SK-N-SH (cell line): Measurements from ENCODE around the gene NLRC5.

Source experiments
- CHD2 ChIP-seq: fragments of 150-350 bp; IDR thresholded peaks from 2 replicates; pipeline ENCODE4 v1.6.1; 2018; ENCODE audit warnings: low read length; ENCODE audit not compliant: partially characterized antibody
- CTCF ChIP-seq: fragments of 200-600 bp; sonication (generic); IDR thresholded peaks from 2 replicates; pipeline ENCODE4 v1.6.1; 2017; ENCODE audit warnings: antibody characterized with exemption, mild to moderate bottlenecking, moderate library complexity
- EP300 ChIP-seq, 2 experiments: IDR thresholded peaks; 2 replicates each; pipeline versions ENCODE4 v1.4.0 to v1.6.1; 2012; ENCODE audit warnings: borderline replicate concordance in 1 of 2, low read depth in 1 of 2, low read length in 1 of 2
- EZH2phosphoT487 ChIP-seq: fragments of 200-600 bp; sonication (generic); IDR thresholded peaks from 2 replicates; pipeline ENCODE4 v1.6.1; 2017; ENCODE audit warnings: low read depth, mixed run types, mild to moderate bottlenecking, antibody characterized with exemption, moderate library complexity, borderline replicate concordance
- GABPA ChIP-seq: IDR thresholded peaks from 2 replicates; pipeline ENCODE4 v1.4.0; 2012; ENCODE audit warnings: low read depth, mild to moderate bottlenecking
- MXI1 ChIP-seq: IDR thresholded peaks from 2 replicates; pipeline ENCODE4 v1.6.1; 2012; ENCODE audit warnings: mild to moderate bottlenecking, low read depth, low read length, improper control_type of control experiment
- POLR2AphosphoS5 ChIP-seq: IDR thresholded peaks from 2 replicates; pipeline ENCODE4 v1.6.1; 2012; ENCODE audit warnings: low read depth, low read length
- RCOR1 ChIP-seq: fragments of 150-350 bp; IDR thresholded peaks from 2 replicates; pipeline ENCODE4 v1.6.1; 2017; ENCODE audit warnings: antibody characterized with exemption, low read length
- RXRA ChIP-seq: IDR thresholded peaks from 2 replicates; pipeline ENCODE4 v1.4.0; 2012; ENCODE audit warnings: low read depth, mild to moderate bottlenecking, borderline replicate concordance
- TEAD4 ChIP-seq: IDR thresholded peaks from 2 replicates; pipeline ENCODE4 v1.4.0; 2012; ENCODE audit warnings: mild to moderate bottlenecking, borderline replicate concordance; ENCODE audit not compliant: insufficient read depth
- USF2 ChIP-seq: fragments of 150-350 bp; IDR thresholded peaks from 2 replicates; pipeline ENCODE4 v1.6.1; 2017; ENCODE audit warnings: antibody characterized with exemption, low read length, low read depth, borderline replicate concordance
- YY1 ChIP-seq: IDR thresholded peaks from 2 replicates; pipeline ENCODE4 v1.4.0; 2012; ENCODE audit warnings: low read depth, mild to moderate bottlenecking
- TF ChIP-seq, protein P1 (sequence below): IDR thresholded peaks from 2 replicates; pipeline ENCODE4 v1.6.1; 2012; ENCODE audit warnings: mild to moderate bottlenecking, low read depth, low read length, moderate library complexity

DNA sequence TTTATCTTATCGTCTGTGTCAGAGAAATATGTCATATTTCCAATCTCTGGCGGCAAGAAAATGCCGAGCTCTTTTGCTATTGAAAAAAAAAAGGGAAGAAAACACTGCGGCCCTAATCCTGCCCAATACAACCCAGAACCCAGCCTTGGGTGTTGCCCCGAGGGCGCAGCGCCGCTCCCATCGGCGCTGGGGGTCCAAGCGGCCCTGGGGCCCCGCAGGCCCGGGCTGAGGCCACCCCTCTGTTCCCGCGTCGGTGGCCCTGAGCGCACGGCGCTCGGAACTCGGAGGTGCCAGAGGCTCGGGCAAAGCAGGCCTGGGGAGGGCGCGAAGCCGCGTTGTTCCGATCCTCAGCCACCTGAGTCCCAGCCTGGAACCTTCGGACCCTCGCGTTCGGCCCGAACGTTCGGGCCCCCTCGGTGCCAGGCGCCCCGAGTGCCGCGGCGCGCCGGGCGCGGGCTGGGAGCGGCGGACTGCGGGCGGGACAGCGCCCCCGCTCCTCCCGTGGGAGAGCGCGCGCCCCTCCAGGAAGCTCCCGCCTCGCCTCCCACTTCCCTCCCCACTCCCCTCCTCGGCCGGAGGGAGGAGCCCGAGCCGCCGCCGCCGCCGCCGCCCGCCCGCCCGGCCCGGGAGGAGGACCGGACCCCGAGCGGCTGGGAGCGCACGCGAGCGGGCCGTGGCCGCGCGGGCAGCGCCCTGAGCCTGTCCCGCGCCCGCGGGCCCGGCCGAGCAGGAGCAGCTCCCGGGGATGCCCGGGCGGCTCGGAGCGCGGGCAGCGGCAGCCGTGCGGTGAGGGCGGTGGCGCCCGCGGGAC lies 102.8 kb downstream of the NLRC5 start, which contains the start of gene CPNE2:
- no peak; the same call in 1 of the 2 replicates for TF ChIP-seq CTCF
- TF ChIP-seq EZH2phosphoT487: no peak
- no peak for TF ChIP-seq EP300 (IDR thresholded peaks at IDR 0.05; ENCODE audit: borderline replicate concordance in 1 of 2, low read depth in 1 of 2, low read length in 1 of 2)
- no peak for TF ChIP-seq RXRA
- TF ChIP-seq GABPA: no peak
- TF ChIP-seq YY1: no peak
- 0 out of 2 replicates have a peak, but pooled peaks have one; percentile 7 for TF ChIP-seq POLR2AphosphoS5
- TF ChIP-seq TEAD4: no peak
- TF ChIP-seq CHD2: no peak
- TF ChIP-seq, protein P1, sequence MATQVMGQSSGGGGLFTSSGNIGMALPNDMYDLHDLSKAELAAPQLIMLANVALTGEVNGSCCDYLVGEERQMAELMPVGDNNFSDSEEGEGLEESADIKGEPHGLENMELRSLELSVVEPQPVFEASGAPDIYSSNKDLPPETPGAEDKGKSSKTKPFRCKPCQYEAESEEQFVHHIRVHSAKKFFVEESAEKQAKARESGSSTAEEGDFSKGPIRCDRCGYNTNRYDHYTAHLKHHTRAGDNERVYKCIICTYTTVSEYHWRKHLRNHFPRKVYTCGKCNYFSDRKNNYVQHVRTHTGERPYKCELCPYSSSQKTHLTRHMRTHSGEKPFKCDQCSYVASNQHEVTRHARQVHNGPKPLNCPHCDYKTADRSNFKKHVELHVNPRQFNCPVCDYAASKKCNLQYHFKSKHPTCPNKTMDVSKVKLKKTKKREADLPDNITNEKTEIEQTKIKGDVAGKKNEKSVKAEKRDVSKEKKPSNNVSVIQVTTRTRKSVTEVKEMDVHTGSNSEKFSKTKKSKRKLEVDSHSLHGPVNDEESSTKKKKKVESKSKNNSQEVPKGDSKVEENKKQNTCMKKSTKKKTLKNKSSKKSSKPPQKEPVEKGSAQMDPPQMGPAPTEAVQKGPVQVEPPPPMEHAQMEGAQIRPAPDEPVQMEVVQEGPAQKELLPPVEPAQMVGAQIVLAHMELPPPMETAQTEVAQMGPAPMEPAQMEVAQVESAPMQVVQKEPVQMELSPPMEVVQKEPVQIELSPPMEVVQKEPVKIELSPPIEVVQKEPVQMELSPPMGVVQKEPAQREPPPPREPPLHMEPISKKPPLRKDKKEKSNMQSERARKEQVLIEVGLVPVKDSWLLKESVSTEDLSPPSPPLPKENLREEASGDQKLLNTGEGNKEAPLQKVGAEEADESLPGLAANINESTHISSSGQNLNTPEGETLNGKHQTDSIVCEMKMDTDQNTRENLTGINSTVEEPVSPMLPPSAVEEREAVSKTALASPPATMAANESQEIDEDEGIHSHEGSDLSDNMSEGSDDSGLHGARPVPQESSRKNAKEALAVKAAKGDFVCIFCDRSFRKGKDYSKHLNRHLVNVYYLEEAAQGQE: no peak
- TF ChIP-seq USF2: no peak
- no peak for TF ChIP-seq MXI1
- no peak for TF ChIP-seq RCOR1
